GM10847 (cell line): ENCODE results near the gene FUT1.

Source experiments
- POLR2A ChIP-seq: IDR thresholded peaks from 2 replicates; pipeline ENCODE4 v1.6.1; 2011; ENCODE audit not compliant: insufficient read length; ENCODE audit errors: extremely low read depth

FUT1 gene

GRCh38 chr19:48728911-48729664 is 23.4 kb downstream of the FUT1 start:
- TF ChIP-seq POLR2A: no peak

DNA sequence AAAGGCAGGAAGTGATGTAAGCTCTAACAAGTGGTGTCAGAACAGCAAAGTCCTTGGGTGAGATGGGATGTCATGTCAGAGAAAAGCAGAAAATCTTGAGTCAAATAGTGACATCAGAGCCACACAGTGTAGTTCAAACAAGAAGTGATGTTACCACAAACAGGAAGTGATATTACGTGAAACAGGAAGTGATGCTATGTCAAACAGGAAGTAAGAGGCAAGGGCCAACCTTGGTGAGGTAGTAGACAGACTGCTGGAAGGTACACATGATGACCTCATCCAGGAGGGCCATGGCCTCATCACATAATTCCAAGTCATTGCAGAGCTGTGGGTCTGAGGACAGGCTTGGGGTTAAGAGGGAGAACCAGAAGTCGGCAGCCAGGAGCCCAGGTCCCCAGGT is 25.9 kb downstream of the FUT1 start:
- TF ChIP-seq POLR2A: no peak

GRCh38 chr19:48724796-48725753 is 27.4 kb downstream of the FUT1 start:
- TF ChIP-seq POLR2A: no peak

- TF ChIP-seq POLR2A: no peak
These were observed 30.2 kb downstream of the FUT1 start for GRCh38 chr19:48722196-48722708.

DNA sequence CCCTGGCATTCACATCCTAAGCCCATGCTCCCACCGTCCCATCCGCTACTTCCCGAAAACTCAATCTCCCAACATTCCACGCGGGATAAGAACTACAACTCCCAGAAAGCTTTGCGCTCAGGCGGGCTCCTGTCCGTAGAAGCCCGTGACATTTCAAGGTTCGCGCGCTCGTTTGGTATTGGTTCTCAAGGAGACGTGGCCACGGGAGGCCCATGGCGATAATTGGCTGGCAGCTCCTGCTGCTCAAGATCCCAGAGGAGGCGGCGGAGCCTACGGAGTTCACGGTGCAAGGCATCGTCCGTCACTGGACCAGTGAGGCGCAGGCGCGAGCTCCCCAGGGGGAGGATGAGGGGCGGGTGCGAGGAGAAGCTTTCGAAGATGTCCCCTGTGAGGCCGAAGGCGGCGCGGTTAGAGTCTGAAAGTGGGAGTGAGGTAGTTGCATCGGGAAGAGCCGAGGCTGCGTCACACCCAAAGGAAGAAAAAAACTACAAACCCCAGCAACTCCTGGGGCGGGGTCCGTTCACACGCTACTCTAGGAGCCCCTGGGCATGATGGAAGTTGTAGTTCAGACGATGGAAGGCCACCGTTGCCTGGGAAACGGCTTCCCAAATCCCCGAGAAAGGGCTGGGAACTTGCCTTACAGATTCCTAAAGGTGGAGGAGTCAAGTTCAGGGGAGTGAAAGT is 31.7 kb downstream of the FUT1 start:
- peak; percentile 46 for TF ChIP-seq POLR2A

DNA sequence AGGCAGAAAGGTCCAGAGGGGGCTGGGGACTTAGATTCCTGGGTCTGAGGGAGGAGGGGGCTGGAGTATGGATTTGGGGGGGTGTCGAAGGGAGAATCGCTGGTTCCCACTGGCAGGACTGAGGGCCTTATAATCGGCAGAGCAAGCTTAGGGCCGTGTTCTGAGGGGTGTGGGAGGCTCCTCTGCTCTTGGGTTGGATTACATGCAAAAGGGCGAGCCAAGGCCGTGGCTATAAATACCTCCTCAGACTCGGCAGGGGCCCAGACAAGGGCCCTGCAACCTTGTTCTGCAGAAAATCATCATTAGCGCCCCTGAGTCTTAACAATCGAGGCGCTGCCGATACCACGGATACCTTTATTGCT is 32.2 kb downstream of the FUT1 start:
- TF ChIP-seq POLR2A: no peak

DNA sequence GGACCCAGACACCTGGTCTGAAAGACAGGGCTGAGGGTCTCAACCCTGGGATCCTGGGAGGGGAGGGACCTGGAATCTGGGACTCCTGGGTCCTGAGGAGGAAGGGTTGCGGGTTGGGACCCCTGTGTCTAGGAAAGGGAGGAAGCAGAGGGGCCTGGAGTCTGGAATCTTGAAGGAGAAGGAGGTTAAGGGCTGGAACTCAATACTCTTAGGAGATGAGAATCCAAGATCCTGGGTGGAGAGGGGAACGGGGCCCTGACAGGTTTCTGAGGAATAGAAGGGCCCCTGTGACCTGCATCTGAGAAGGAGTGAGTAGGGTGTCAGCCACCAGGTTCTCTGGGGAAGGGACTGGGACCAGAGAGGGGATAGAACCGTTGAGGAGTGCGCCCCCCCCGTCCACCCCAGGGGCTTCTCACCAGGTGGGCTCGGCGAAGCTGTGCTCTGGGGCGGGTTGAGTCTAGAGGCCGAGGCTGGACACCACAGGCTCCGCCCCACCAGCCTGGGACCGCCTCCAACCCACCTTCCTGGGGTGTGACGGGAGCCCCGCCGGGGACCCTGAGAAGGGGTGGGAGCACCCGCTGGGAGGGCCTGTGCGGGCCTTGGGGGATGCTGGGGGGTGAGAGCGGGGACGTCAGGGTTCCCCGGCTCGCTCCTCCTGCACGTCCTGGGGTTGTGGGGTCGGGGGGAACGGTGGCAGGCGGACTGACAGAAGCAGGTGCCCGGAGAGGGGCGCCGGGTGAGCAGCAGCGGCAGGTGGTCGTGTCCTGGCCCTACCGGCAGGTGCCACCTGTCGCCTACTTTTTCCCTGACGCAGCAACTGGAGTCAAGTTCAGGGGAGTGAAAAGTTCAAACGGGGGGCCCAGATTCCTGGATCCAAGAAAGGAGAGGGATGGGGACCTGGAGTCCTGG is 32.9 kb downstream of the FUT1 start, which contains the start of gene MAMSTR:
Gene MAMSTR, minus strand, starts transcription at position 463 of the 909 bp plus-strand sequence. CDS start 694 bp downstream, outside the sequence.
- no peak for TF ChIP-seq POLR2A

DNA sequence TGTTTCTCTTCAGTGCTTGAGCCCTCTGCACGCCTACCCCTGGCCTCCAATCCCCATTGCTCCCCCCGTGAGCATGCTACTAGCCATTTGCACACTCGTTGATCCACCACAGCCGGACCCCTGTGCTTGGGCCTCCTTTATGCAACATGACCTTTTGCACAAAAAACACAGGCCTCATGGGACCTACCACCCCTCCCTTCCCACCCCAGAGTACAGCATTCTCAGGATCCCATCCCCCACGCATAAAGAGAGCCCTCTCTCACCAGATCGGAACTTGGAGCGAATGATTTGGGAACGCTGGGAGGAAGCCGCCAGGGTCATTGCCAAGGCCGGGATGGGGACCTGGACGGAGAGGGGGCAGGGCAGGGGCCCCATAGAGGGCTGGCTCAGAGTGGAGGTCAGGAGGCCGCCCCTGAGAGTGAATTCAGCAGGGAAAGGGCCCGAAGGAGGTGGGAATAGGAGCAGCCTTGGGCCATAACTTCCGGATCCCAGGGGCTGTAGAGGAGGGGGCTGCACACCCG is 33.7 kb downstream of the FUT1 start:
- no peak for TF ChIP-seq POLR2A

DNA sequence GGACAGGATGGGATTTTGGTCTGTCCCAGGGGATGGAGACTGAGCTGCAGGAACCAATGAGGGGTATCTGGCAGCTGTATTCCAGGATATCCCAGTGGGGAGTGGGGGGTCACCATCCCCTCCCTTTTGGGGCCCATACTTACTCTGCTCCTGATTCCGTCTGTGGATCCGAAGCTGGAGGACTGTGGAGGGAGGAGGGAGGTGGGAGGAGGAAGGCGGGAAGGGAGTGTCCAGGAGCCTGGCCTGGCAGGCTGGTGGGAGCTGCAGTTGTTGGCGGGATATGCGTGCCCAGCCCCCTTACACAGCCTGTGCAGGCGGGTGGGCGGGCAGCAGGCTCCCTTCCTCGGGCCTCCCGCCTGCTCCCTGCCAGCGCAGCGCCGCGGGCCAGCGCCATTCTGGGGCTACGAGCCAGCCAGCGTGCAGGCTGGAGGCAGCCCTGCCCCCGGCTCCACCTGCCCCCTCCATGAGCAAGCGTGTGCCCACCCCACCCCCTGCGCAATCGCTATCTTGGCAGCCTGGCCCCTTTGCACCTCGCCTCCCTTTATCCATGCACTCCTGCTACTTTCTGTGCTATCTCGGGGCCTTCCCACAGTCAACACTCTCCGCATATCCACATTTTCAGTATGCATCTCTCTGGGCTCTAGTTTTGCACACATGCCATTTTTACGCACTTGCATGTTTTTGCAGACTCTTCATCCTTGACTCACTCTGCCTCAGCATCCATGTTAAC is 35.7 kb downstream of the FUT1 start:
- no peak for TF ChIP-seq POLR2A

DNA sequence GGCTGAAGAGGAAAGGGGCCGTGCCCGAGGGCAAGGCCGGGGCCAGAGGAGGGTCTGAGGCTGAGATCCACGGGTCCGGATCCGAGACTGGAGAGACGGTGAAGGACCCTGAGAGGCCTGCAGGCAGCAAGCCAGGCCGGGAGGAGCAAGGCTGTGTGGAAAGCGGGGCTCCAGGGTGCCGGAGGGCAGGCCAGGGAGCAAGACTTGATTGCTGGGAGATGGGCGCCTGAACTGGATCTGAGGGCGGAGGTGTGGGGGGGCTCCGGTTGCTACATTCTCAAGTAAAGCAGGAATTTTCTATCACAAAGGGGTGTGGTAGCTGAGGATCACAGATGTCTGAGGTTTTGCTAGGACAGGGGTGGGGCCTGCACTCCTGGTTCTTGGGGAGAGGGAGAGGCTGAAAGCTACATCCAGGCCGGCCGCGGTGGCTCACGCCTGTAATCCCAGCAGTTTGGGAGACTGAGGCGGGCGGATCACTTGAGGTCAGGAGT is 36.7 kb downstream of the FUT1 start:
- no peak for TF ChIP-seq POLR2A

GRCh38 chr19:48714759-48715675 is 37.4 kb downstream of the FUT1 start:
- no peak for TF ChIP-seq POLR2A
